ENCODE measurements around the gene PRPF8. TPM values are rescaled to one million over a fixed set of nuclear protein-coding genes. Genes with fewer than 3 reads are reported as not detected.
"Not testable (repeated sequence)": the region's sequence is repeated elsewhere in the genome, so short reads cannot be mapped to it uniquely, and the experiment has no call there.

Gene PRPF8
- polyA plus RNA-seq, 3 donors, result 303 to 353 (median 312) TPM

- not testable (repeated sequence) for DNase-seq (ENCODE audit: extremely low read depth in 1 of 11, low read depth in 9 of 11, low spot score in 4 of 11)
These were observed 24.2 kb upstream of the PRPF8 start for GRCh38 chr17:1708791-1709346.

GRCh38 chr17:1707107-1707506, 22.4 kb upstream of the PRPF8 start:
- no peak for DNase-seq (ENCODE audit: extremely low read depth in 1 of 11, low read depth in 9 of 11, low spot score in 4 of 11)

- DNase-seq (ENCODE audit: extremely low read depth in 1 of 11, low read depth in 9 of 11, low spot score in 4 of 11), result no peak
These were observed 20.3 kb upstream of the PRPF8 start for GRCh38 chr17:1705004-1705403.

GRCh38 chr17:1703063-1703462, 18.4 kb upstream of the PRPF8 start:
- DNase-seq (ENCODE audit: extremely low read depth in 1 of 11, low read depth in 9 of 11, low spot score in 4 of 11), result no peak

- DNase-seq (ENCODE audit: extremely low read depth in 1 of 11, low read depth in 9 of 11, low spot score in 4 of 11), result not testable (repeated sequence)
These were observed 15.2 kb upstream of the PRPF8 start for GRCh38 chr17:1699891-1700290.

GRCh38 chr17:1697681-1698080, 13.0 kb upstream of the PRPF8 start:
- DNase-seq (ENCODE audit: extremely low read depth in 1 of 11, low read depth in 9 of 11, low spot score in 4 of 11), result no peak

GRCh38 chr17:1695365-1695764, 10.7 kb upstream of the PRPF8 start:
- no peak for DNase-seq (ENCODE audit: extremely low read depth in 1 of 11, low read depth in 9 of 11, low spot score in 4 of 11)

GRCh38 chr17:1693339-1693738, 8.7 kb upstream of the PRPF8 start:
- DNase-seq (ENCODE audit: extremely low read depth in 1 of 11, low read depth in 9 of 11, low spot score in 4 of 11), result no peak

GRCh38 chr17:1690544-1691221, 6.0 kb upstream of the PRPF8 start:
- DNase-seq (ENCODE audit: extremely low read depth in 1 of 11, low read depth in 9 of 11, low spot score in 4 of 11), result no peak

- not testable (repeated sequence) for DNase-seq (ENCODE audit: extremely low read depth in 1 of 11, low read depth in 9 of 11, low spot score in 4 of 11)
These were observed 3.7 kb upstream of the PRPF8 start for GRCh38 chr17:1688405-1688804.

GRCh38 chr17:1686086-1686485, 1.4 kb upstream of the PRPF8 start:
- DNase-seq (ENCODE audit: extremely low read depth in 1 of 11, low read depth in 9 of 11, low spot score in 4 of 11), result no peak

GRCh38 chr17:1683459-1683858, 1.2 kb downstream of the PRPF8 start:
- no peak for DNase-seq (ENCODE audit: extremely low read depth in 1 of 11, low read depth in 9 of 11, low spot score in 4 of 11)

- no peak for DNase-seq (ENCODE audit: extremely low read depth in 1 of 11, low read depth in 9 of 11, low spot score in 4 of 11)
These were observed 8.3 kb downstream of the PRPF8 start for GRCh38 chr17:1676401-1676800.

GRCh38 chr17:1673041-1673785, 11.5 kb downstream of the PRPF8 start:
- DNase-seq (ENCODE audit: extremely low read depth in 1 of 11, low read depth in 9 of 11, low spot score in 4 of 11), result no peak

GRCh38 chr17:1663934-1664333, 20.7 kb downstream of the PRPF8 start:
- not testable (repeated sequence) for DNase-seq (ENCODE audit: extremely low read depth in 1 of 11, low read depth in 9 of 11, low spot score in 4 of 11)

- no peak for DNase-seq (ENCODE audit: extremely low read depth in 1 of 11, low read depth in 9 of 11, low spot score in 4 of 11)
These were observed 23.6 kb downstream of the PRPF8 start for GRCh38 chr17:1661045-1661444.

GRCh38 chr17:1658100-1658499, 26.6 kb downstream of the PRPF8 start:
- DNase-seq (ENCODE audit: extremely low read depth in 1 of 11, low read depth in 9 of 11, low spot score in 4 of 11), result no peak

GRCh38 chr17:1653735-1654134, 30.9 kb downstream of the PRPF8 start:
- DNase-seq (ENCODE audit: extremely low read depth in 1 of 11, low read depth in 9 of 11, low spot score in 4 of 11), result no peak

GRCh38 chr17:1652794-1653193, 31.9 kb downstream of the PRPF8 start:
- DNase-seq (ENCODE audit: extremely low read depth in 1 of 11, low read depth in 9 of 11, low spot score in 4 of 11), result not testable (repeated sequence)

GRCh38 chr17:1651559-1651844, 33.2 kb downstream of the PRPF8 start:
- DNase-seq (ENCODE audit: extremely low read depth in 1 of 11, low read depth in 9 of 11, low spot score in 4 of 11), result no peak

Data from renal cortex interstitium (tissue), 11 donors.